ENCODE results near the gene CDC42EP2. TPM values are rescaled to one million over a fixed set of nuclear protein-coding genes. Genes with fewer than 3 reads are reported as not detected.

CDC42EP2 gene
- total and polyA plus RNA-seq, 10 of the 15 experiments (the other 5 are each of a cell fraction or from before 2014, with no cell fraction given), result 0.03 to 1.2 (median 0.09) TPM; not detected in 3

GRCh38 chr11:65275906-65276305 lies 38.8 kb upstream of the CDC42EP2 start:
- FAIRE-seq (no peak), DNase-seq (ENCODE audit: low read depth, low spot score) (no peak), ATAC-seq (no peak)
- BruUV-seq (replicated peaks), result no TSS peak
- POLR2A ChIA-PET, result interaction anchor here (0.6 to 2.8 kb wide), 5 partner anchors 14 to 162 kb away, joined by 4 to 29 read pairs (median 9); partner anchors contain the start of genes CDC42EP2 and POLA2
- intact Hi-C loops (cut with micrococcal nuclease; ENCODE audit: unreplicated experiment) (loop anchor here (1.0 kb wide), 2 partner anchors 39 to 54 kb away; no protein-coding TSS in a partner anchor), in situ Hi-C loops (cut with MboI) (no loop called here)
- Histone ChIP-seq H3K4me2 (ENCODE audit: control insufficient read depth, insufficient read depth) (no peak overlapping the region), H3K9ac (ENCODE audit: control insufficient read depth, insufficient read depth, low read length) (no peak overlapping the region), H3K4me3 (no peak overlapping the region), H3K36me3 (ENCODE audit: control insufficient read depth in 2 of 2, insufficient read depth in 2 of 2, low read length in 1 of 2) (peaks cover 4 to 19% of the 10 kb centered on the region in 2 experiments), H3K79me2 (ENCODE audit: control insufficient read depth, insufficient read depth, low read length) (no peaks in the 10 kb centered on the region), H2AFZ (ENCODE audit: control insufficient read depth, low read depth, low read length) (no peak overlapping the region), H3K4me1 (ENCODE audit: control insufficient read depth, insufficient read depth, low read length) (peaks cover 9% of the 10 kb centered on the region; the same call in 1 of the 2 replicates), H3K27me3 (replicated peaks in 1 of 2; ENCODE audit: control insufficient read depth in 2 of 2, insufficient read depth in 2 of 2, low read length in 1 of 2) (no peaks in the 10 kb centered on the region), H3K9me3 (replicated peaks; ENCODE audit: control insufficient read depth, insufficient read depth, low read length) (no peaks in the 10 kb centered on the region), H3K27ac (ENCODE audit: control insufficient read depth, insufficient read depth) (no peak overlapping the region), H4K20me1 (ENCODE audit: control insufficient read depth, insufficient read depth) (no peaks in the 10 kb centered on the region)
- RAD21 ChIA-PET (ENCODE audit: unreplicated experiment), result interaction anchor here (0.6 to 8.7 kb wide), 23 partner anchors 12 to 440 kb away, joined by 3 to 254 read pairs (median 7); partner anchors contain the start of genes CDC42EP2, DPF2 and POLA2
- CTCF ChIA-PET, result interaction anchor here (0.6 to 11.8 kb wide), 23 partner anchors 10 to 319 kb away, joined by 3 to 351 read pairs (median 4); partner anchors contain the start of genes CDC42EP2, DPF2 and POLA2
- SMC1A ChIA-PET (ENCODE audit: uncharacterized antibody, unreplicated experiment), result interaction anchor here (0.8 to 10.3 kb wide), 12 partner anchors 10 to 177 kb away, joined by 3 to 180 read pairs (median 6); partner anchors contain the start of genes CDC42EP2, DPF2 and POLA2
- WGBS (ENCODE audit: insufficient coverage, insufficient replicate concordance, low lambda C conversion rate, missing lambda C conversion rate), result 82% methylated on average over 4 of the region's 4 CpGs
- TF ChIP-seq TCF7 (IDR thresholded peaks at IDR 0.05; ENCODE audit: borderline replicate concordance) (no peak), ATF2 (IDR thresholded peaks at IDR 0.05; ENCODE audit: low read length) (no peak), PRDM15 (CRISPR knock-in tag; IDR thresholded peaks at IDR 0.05) (no peak), TCF12 (IDR thresholded peaks at IDR 0.05; ENCODE audit: low read depth, low read length) (no peak), CBFB (IDR thresholded peaks at IDR 0.05; ENCODE audit: low read depth) (no peak), ZBTB11 (CRISPR knock-in tag; IDR thresholded peaks at IDR 0.05) (no peak), ELK1 (IDR thresholded peaks at IDR 0.05; ENCODE audit: low read depth, low read length) (no peak), ASH2L (IDR thresholded peaks at IDR 0.05; ENCODE audit: borderline replicate concordance, low read depth) (no peak), SIX5 (IDR thresholded peaks at IDR 0.05; ENCODE audit: low read depth, low read length, severe bottlenecking) (no peak), BCLAF1 (IDR thresholded peaks at IDR 0.05) (no peak)

Data from GM12878 (cell line).